Ectodermal cell (in vitro differentiated cells): ENCODE results near the gene MUSK.

Source experiments
- H3K27ac ChIP-seq: 2 replicates; pipeline ENCODE4 v1.7.0; 2013; ENCODE audit warnings: mild to moderate bottlenecking, low read depth, low read length; ENCODE audit not compliant: insufficient read depth, poor library complexity, severe bottlenecking
- H3K27me3 ChIP-seq: 2 replicates; pipeline ENCODE4 v1.7.0; 2013; ENCODE audit warnings: mild to moderate bottlenecking, low read length; ENCODE audit not compliant: insufficient read depth, control insufficient read depth, poor library complexity, severe bottlenecking
- H3K36me3 ChIP-seq: one replicate; pipeline ENCODE4 v1.7.0; 2013; ENCODE audit warnings: low read length; ENCODE audit not compliant: control insufficient read depth, insufficient read depth
- H3K4me1 ChIP-seq: one replicate; pipeline ENCODE4 v1.7.0; 2013; ENCODE audit warnings: low read length; ENCODE audit not compliant: control insufficient read depth, insufficient read depth
- H3K4me3 ChIP-seq: 2 replicates; pipeline ENCODE4 v1.7.0; 2013; ENCODE audit warnings: low read depth, low read length, control low read depth; ENCODE audit not compliant: insufficient read depth
- H3K9me3 ChIP-seq: 2 replicates; pipeline ENCODE4 v1.7.0; 2013; ENCODE audit warnings: mild to moderate bottlenecking, low read length, moderate library complexity; ENCODE audit not compliant: control insufficient read depth
- WGBS, 2 experiments: methylation state at CpG; one replicate each; pipeline ENCODE4 v1.1.7; 2013; ENCODE audit warnings: missing lambda C conversion rate in 2 of 2; 5-methylcytosine and 5-hydroxymethylcytosine counted together

MUSK gene

DNA sequence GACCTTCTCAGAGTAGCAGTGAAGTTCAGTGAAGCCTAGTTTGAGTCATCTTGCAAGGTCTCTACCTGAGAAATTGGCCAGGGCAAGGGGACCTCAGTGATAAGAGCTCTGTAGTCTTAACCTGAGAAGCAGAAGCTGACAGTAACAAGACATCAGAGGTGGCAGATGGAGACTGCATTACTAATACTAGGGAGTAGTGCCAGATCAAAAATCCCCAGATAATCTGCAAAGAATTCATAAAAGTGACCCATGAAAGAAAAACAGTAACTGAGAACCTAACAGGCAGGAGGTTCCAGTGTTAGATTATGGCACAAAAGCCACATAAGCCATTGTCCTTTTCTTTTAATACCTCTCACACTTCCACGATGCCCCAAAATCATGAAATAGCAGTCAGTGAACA lies 175.5 kb downstream of the MUSK start:
- Histone ChIP-seq H3K27ac (no peak overlapping the region), H3K36me3 (no peaks in the 10 kb centered on the region), H3K4me1 (no peaks in the 10 kb centered on the region), H3K4me3 (no peak overlapping the region), H3K27me3 (no peaks in the 10 kb centered on the region), H3K9me3 (no peaks in the 10 kb centered on the region)
- WGBS, 2 experiments = 92 to 93% methylated on average over 1 of the region's 1 CpG

DNA sequence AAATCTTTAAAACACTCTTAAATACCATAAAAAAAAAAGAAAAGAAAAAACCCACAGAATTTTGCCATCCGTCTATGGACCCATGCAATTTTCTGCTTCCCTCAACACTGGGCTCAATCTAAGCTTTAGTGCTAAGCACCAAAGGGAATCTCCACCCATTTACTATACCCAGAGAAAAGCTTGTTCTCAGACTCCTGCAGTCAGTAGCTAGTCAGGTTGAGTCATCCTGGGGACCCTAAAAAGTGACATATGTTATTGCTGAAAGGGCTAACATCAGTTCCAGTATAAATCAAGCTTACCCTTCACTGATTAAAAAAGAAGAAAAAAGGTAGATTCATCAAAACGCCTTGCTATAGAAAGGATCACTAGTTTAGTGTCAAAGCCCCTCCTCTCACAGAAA lies 177.6 kb downstream of the MUSK start:
- no peaks in the 10 kb centered on the region for H3K36me3 ChIP-seq
- no peaks in the 10 kb centered on the region for H3K27me3 ChIP-seq
- H3K9me3 ChIP-seq = no peaks in the 10 kb centered on the region
- no peak overlapping the region for H3K4me3 ChIP-seq
- WGBS, 2 experiments = 79 to 91% methylated on average over 1 of the region's 2 CpGs
- no peaks in the 10 kb centered on the region for H3K4me1 ChIP-seq
- H3K27ac ChIP-seq = no peak overlapping the region

DNA sequence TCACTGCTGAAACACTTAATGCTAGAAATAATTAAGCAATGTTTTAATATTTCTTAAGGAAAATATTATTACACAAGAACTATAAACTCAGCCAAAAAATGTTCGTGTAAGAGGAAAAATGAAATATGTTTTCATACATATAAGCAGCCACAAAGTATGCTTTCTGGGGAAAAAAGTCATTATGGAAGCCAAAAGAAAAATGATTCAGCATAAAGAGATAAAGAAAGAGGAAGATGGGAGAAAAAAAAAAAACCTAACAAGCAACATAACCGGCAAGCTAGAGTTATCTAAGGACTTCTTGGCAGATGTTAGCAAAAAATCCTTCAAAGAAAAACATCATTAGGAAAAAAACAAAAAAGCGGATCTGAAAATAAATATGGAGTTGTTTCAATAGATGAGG lies 179.1 kb downstream of the MUSK start:
- 86% methylated on average over 2 of the region's 3 CpGs; no CpG with 5 or more reads in 1 of the 2 experiments for WGBS, 2 experiments
- no peaks in the 10 kb centered on the region for H3K4me1 ChIP-seq
- H3K4me3 ChIP-seq = no peak overlapping the region
- no peaks in the 10 kb centered on the region for H3K36me3 ChIP-seq
- no peaks in the 10 kb centered on the region for H3K9me3 ChIP-seq
- no peak overlapping the region for H3K27ac ChIP-seq
- no peaks in the 10 kb centered on the region for H3K27me3 ChIP-seq

DNA sequence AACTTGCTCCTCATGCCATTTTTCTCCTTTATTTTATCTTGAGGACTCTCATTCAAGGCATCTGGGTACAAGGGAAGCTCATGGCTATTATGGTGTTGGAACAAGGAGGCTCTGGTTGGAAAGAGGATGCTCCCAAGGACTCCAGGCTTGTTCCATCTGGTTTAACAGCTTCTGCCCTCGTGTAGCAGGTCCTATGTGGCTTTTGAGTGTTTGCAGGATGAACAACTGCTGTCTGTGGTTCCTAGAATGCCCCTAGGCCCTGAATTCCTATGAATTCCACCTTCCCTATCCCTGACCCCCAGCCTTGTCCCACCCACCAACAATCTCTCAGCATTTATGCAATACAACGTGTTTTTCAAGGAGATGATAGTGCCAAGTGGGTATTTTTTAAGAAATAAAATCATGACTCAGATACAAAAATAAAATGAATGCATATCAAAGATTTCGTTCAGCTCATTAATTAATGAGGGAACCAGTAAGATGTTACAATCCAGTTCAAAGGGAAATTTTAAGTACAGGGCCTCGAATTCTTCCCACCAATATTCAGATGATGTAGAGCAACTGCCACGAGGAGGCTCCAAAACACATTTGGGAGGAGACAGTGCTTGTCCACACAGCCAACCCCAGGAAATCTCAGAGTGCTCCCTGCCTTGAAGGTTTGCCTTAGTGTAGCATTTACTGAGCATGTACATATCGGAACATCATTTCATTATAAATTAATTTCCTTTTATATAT lies 182.0 kb downstream of the MUSK start:
- WGBS, 2 experiments = 64 to 71% methylated on average over 4 of the region's 6 CpGs
- Histone ChIP-seq H3K4me1 (no peaks in the 10 kb centered on the region), H3K4me3 (no peak overlapping the region), H3K27me3 (no peaks in the 10 kb centered on the region), H3K9me3 (no peaks in the 10 kb centered on the region), H3K36me3 (no peaks in the 10 kb centered on the region), H3K27ac (no peak overlapping the region)
